HL-60 (cell line): ENCODE measurements around the gene SSTR4.

Source experiments
- DNase-seq, 2 experiments: peaks; one replicate each; pipeline ENCODE4 v3.0.0-alpha.2; 2010 to 2020; ENCODE audit warnings: low read depth in 1 of 2, low spot score in 1 of 2
- H3K27ac ChIP-seq: fragments of 250-450 bp; sonication (Bioruptor Pico); replicated peaks from 2 replicates; pipeline ENCODE4 v1.5.1; 2020; ENCODE audit warnings: mild to moderate bottlenecking, moderate library complexity
- H3K27me3 ChIP-seq: fragments of 250-450 bp; sonication (Bioruptor Pico); 2 replicates; pipeline ENCODE4 v1.5.1; 2021; ENCODE audit warnings: mild to moderate bottlenecking, moderate library complexity; ENCODE audit not compliant: insufficient read depth, poor library complexity, severe bottlenecking
- H3K4me3 ChIP-seq: replicated peaks from 2 replicates; pipeline ENCODE4 v1.5.1; 2011; ENCODE audit warnings: mild to moderate bottlenecking, control low read depth, low read length; ENCODE audit not compliant: insufficient read depth
- GABPA ChIP-seq: IDR thresholded peaks from 2 replicates; pipeline ENCODE4 v1.6.1; 2012; ENCODE audit warnings: low read depth
- POLR2AphosphoS5 ChIP-seq: IDR thresholded peaks from 2 replicates; pipeline ENCODE4 v1.6.1; 2012; ENCODE audit warnings: low read depth
- SPI1 ChIP-seq: IDR thresholded peaks from 2 replicates; pipeline ENCODE4 v1.6.1; 2012; ENCODE audit warnings: low read depth, mild to moderate bottlenecking, borderline replicate concordance
- TF ChIP-seq, protein P1 (sequence below): IDR thresholded peaks from one replicate; pipeline ENCODE4 v1.5.1; 2011; ENCODE audit warnings: low read length, control low read depth, inconsistent platforms; ENCODE audit not compliant: insufficient read depth
- TF ChIP-seq, protein P2 (sequence below): IDR thresholded peaks from 2 replicates; pipeline ENCODE4 v1.6.1; 2012; ENCODE audit warnings: low read depth; ENCODE audit not compliant: insufficient replicate concordance

SSTR4 gene

DNA sequence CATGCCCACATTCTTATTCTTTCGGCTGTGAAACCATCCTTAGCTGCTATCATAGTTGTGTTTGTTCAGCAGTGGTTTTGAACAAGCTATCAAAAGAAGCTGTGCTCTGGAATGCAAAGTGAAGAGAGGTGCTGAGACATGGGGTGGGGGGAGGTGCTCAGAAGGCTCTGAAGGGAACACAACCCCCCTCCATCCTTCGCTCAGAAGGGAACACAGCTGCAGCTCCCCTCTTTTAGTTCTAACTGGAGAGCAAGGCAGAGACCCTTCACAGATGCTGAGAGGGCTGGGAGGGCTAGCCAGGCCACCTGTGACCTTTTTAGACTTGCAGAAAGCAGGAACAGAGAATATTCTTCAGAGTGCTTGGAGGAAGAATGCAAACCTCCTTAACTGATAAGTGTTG is 17.6 kb upstream of the SSTR4 start:
- H3K27ac ChIP-seq, result no peak overlapping the region
- no peak overlapping the region for H3K4me3 ChIP-seq
- no peaks in the 10 kb centered on the region for H3K27me3 ChIP-seq
- TF ChIP-seq POLR2AphosphoS5, result no peak
- TF ChIP-seq, protein P1, sequence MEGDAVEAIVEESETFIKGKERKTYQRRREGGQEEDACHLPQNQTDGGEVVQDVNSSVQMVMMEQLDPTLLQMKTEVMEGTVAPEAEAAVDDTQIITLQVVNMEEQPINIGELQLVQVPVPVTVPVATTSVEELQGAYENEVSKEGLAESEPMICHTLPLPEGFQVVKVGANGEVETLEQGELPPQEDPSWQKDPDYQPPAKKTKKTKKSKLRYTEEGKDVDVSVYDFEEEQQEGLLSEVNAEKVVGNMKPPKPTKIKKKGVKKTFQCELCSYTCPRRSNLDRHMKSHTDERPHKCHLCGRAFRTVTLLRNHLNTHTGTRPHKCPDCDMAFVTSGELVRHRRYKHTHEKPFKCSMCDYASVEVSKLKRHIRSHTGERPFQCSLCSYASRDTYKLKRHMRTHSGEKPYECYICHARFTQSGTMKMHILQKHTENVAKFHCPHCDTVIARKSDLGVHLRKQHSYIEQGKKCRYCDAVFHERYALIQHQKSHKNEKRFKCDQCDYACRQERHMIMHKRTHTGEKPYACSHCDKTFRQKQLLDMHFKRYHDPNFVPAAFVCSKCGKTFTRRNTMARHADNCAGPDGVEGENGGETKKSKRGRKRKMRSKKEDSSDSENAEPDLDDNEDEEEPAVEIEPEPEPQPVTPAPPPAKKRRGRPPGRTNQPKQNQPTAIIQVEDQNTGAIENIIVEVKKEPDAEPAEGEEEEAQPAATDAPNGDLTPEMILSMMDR, result no peak
- TF ChIP-seq, protein P2, sequence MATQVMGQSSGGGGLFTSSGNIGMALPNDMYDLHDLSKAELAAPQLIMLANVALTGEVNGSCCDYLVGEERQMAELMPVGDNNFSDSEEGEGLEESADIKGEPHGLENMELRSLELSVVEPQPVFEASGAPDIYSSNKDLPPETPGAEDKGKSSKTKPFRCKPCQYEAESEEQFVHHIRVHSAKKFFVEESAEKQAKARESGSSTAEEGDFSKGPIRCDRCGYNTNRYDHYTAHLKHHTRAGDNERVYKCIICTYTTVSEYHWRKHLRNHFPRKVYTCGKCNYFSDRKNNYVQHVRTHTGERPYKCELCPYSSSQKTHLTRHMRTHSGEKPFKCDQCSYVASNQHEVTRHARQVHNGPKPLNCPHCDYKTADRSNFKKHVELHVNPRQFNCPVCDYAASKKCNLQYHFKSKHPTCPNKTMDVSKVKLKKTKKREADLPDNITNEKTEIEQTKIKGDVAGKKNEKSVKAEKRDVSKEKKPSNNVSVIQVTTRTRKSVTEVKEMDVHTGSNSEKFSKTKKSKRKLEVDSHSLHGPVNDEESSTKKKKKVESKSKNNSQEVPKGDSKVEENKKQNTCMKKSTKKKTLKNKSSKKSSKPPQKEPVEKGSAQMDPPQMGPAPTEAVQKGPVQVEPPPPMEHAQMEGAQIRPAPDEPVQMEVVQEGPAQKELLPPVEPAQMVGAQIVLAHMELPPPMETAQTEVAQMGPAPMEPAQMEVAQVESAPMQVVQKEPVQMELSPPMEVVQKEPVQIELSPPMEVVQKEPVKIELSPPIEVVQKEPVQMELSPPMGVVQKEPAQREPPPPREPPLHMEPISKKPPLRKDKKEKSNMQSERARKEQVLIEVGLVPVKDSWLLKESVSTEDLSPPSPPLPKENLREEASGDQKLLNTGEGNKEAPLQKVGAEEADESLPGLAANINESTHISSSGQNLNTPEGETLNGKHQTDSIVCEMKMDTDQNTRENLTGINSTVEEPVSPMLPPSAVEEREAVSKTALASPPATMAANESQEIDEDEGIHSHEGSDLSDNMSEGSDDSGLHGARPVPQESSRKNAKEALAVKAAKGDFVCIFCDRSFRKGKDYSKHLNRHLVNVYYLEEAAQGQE, result no peak
- TF ChIP-seq GABPA, result no peak
- DNase-seq, result no peak

DNA sequence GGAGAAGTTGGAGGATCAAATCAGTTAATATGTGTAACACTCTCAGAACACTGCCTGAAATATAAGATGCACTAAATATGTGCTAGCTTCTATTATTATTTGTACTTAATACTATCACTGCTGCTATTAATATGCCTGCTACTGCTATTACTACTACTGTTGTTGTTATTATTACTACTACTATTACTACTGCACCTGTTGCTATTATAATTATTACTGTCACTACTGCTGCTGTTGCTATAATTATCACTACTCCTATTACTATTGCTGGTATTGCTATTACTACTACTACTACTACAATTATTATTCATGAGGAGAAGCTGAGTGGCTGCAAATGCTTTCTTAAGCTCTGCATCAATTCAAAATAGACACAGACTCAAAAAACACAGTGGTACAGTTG is 16.7 kb upstream of the SSTR4 start:
- Histone ChIP-seq H3K4me3 (no peak overlapping the region), H3K27ac (no peak overlapping the region), H3K27me3 (no peaks in the 10 kb centered on the region)
- no peak for DNase-seq
- TF ChIP-seq POLR2AphosphoS5 (no peak), SPI1 (no peak), GABPA (no peak)
- TF ChIP-seq, protein P1, result no peak
- TF ChIP-seq, protein P2, result no peak

- no peak for DNase-seq
- H3K27me3 ChIP-seq, result no peaks in the 10 kb centered on the region
- no peak overlapping the region for H3K4me3 ChIP-seq
- H3K27ac ChIP-seq, result no peak overlapping the region
- no peak for TF ChIP-seq GABPA
- no peak for TF ChIP-seq POLR2AphosphoS5
Measured at GRCh38 chr20:23018941-23019340, 16.2 kb upstream of the SSTR4 start.

DNA sequence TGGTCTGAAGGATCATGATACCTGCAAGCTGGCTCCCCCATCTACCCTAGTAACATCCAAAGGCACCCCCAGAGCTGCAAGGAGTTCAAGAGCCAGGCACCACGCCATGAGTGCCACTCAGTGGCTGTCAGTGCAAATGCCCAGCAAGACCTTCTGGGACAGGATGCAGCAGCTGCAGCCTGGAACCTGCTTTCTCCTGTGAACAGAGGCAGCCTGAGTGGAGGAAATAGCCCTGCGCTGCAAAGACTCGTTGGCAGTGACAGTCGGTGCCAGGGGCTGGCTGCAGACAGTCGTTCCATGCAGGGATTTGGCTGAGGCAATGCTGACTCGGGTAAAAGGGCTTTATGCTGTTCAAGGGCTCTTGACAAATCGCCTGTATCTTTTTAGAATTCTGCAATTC is 15.7 kb upstream of the SSTR4 start:
- TF ChIP-seq, protein P1, result no peak
- TF ChIP-seq, protein P2, result no peak
- TF ChIP-seq POLR2AphosphoS5 (no peak), SPI1 (no peak), GABPA (no peak)
- H3K27ac ChIP-seq, result no peak overlapping the region
- no peak for DNase-seq
- H3K4me3 ChIP-seq, result no peak overlapping the region
- H3K27me3 ChIP-seq, result no peaks in the 10 kb centered on the region
